Small intestine (tissue), 7 donors: ENCODE results near the gene ZFHX2. TPM values are rescaled to one million over a fixed set of nuclear protein-coding genes. Genes with fewer than 3 reads are reported as not detected.

Experiments used
- DNase-seq, 2 donors: peaks; one replicate each; pipeline versions ENCODE4 v3.0.0 to v3.0.0-alpha.2; 2013
- FAIRE-seq: peaks from 2 replicates; lab custom pipeline; 2012; peaks lifted over from hg19 to GRCh38; lab: Jason Lieb, UNC
- H3K27ac ChIP-seq, 3 donors: one replicate each; pipeline ENCODE4 v1.5.1; 2013; ENCODE audit warnings: low read length in 2 of 3, mild to moderate bottlenecking in 2 of 3, control low read depth in 1 of 3, inconsistent platforms in 1 of 3, low read depth in 1 of 3, moderate library complexity in 1 of 3
- H3K27me3 ChIP-seq, 3 donors: one replicate each; pipeline ENCODE4 v1.6.1; 2013; ENCODE audit warnings: low read length in 3 of 3, inconsistent platforms in 1 of 3; ENCODE audit not compliant: control insufficient read depth in 3 of 3, insufficient read depth in 3 of 3
- H3K36me3 ChIP-seq, 3 donors: one replicate each; pipeline ENCODE4 v1.6.1; 2013; ENCODE audit warnings: low read length in 3 of 3, inconsistent platforms in 1 of 3, low read depth in 1 of 3, mild to moderate bottlenecking in 1 of 3, moderate library complexity in 1 of 3; ENCODE audit not compliant: control insufficient read depth in 3 of 3, insufficient read depth in 2 of 3
- H3K4me1 ChIP-seq, 3 donors: one replicate each; pipeline ENCODE4 v1.6.1; 2013; ENCODE audit warnings: low read length in 2 of 3, inconsistent platforms in 1 of 3, low read depth in 1 of 3, mild to moderate bottlenecking in 1 of 3, moderate library complexity in 1 of 3; ENCODE audit not compliant: control insufficient read depth in 3 of 3, insufficient read depth in 2 of 3
- H3K4me3 ChIP-seq, 3 donors: one replicate each; pipeline ENCODE4 v1.5.1; 2013; ENCODE audit warnings: low read length in 3 of 3, control low read depth in 1 of 3, inconsistent platforms in 1 of 3, low read depth in 1 of 3, mild to moderate bottlenecking in 1 of 3, moderate library complexity in 1 of 3
- H3K9me3 ChIP-seq, 2 donors: one replicate each; pipeline ENCODE4 v1.6.1; 2013; ENCODE audit warnings: low read depth in 1 of 2, low read length in 1 of 2; ENCODE audit not compliant: control insufficient read depth in 2 of 2, insufficient read depth in 1 of 2
- WGBS, 3 donors: extraction: QIAGEN DNeasy Blood & Tissue Kit; methylation state at CpG; one replicate each; pipeline ENCODE4 v1.1.7; 2013; 5-methylcytosine and 5-hydroxymethylcytosine counted together
- polyA plus RNA-seq, 4 donors: library from polyadenylated mRNA; stranded (reverse) in 3 of 4; unstranded in 1 of 4; fragments of 200-250 nt in 3 of 4; fragments of 120-200 nt in 1 of 4; gene quantifications; one replicate each; pipeline versions ENCODE4 v1.2.1 to v1.2.3, GENCODE V29; 2013
- donor health status: healthy with polysubstance abuse.
- donor health status: control.
- donor health status: control.
- donor health status: Bipolar disorder and iron deficiency.
- donor health status: healthy.

The ZFHX2 gene
- polyA plus RNA-seq, 4 donors: 0.55 to 2.2 TPM; not detected in 2

GRCh38 chr14:23536494-23536893 is 15.1 kb downstream of the ZFHX2 start:
- Histone ChIP-seq H3K4me3 (no peak overlapping the region), H3K9me3 (no peaks in the 10 kb centered on the region), H3K4me1 (peaks cover 0 to 3% (median 0%) of the 10 kb centered on the region in 3 donors), H3K36me3 (peaks cover 0 to 30% (median 0%) of the 10 kb centered on the region in 3 donors), H3K27me3 (no peaks in the 10 kb centered on the region), H3K27ac (no peak overlapping the region)
- 89 to 94% (median 91%) methylated on average over 2 of the region's 2 CpGs for WGBS, 3 donors
- FAIRE-seq (no peak), DNase-seq (no peak)

GRCh38 chr14:23535943-23536342 is 15.6 kb downstream of the ZFHX2 start:
- FAIRE-seq (no peak), DNase-seq (no peak)
- WGBS, 3 donors: 83 to 90% (median 84%) methylated on average over 4 of the region's 4 CpGs
- H3K27ac ChIP-seq: no peak overlapping the region
- peaks cover 0 to 34% (median 0%) of the 10 kb centered on the region in 3 donors for H3K36me3 ChIP-seq
- peaks cover 0 to 3% (median 0%) of the 10 kb centered on the region in 3 donors for H3K4me1 ChIP-seq
- H3K4me3 ChIP-seq: no peak overlapping the region
- H3K9me3 ChIP-seq: no peaks in the 10 kb centered on the region
- no peaks in the 10 kb centered on the region for H3K27me3 ChIP-seq

GRCh38 chr14:23533652-23534435 is 17.7 kb downstream of the ZFHX2 start:
- Histone ChIP-seq H3K36me3 (peaks cover 0 to 36% (median 0%) of the 10 kb centered on the region in 3 donors), H3K27ac (no peak overlapping the region), H3K27me3 (no peaks in the 10 kb centered on the region), H3K4me3 (no peak overlapping the region), H3K9me3 (no peaks in the 10 kb centered on the region), H3K4me1 (no peaks in the 10 kb centered on the region)
- DNase-seq (no peak), FAIRE-seq (no peak)
- 92 to 95% (median 94%) methylated on average over 14 to 16 of the region's 16 CpGs for WGBS, 3 donors

- Histone ChIP-seq H3K9me3 (no peaks in the 10 kb centered on the region), H3K4me1 (no peaks in the 10 kb centered on the region), H3K27me3 (no peaks in the 10 kb centered on the region), H3K27ac (no peak overlapping the region), H3K4me3 (no peak overlapping the region), H3K36me3 (peaks cover 0 to 34% (median 0%) of the 10 kb centered on the region in 3 donors)
- no peak for DNase-seq
- no peak for FAIRE-seq
- WGBS, 3 donors: 95 to 97% (median 95%) methylated on average over 7 of the region's 7 CpGs
Observed at GRCh38 chr14:23532658-23533057, 18.9 kb downstream of the ZFHX2 start.

GRCh38 chr14:23531391-23531790 is 20.2 kb downstream of the ZFHX2 start:
- 92 to 93% (median 93%) methylated on average over 11 to 12 of the region's 12 CpGs for WGBS, 3 donors

GRCh38 chr14:23530375-23531055 is 21.1 kb downstream of the ZFHX2 start:
- Histone ChIP-seq H3K4me1 (no peaks in the 10 kb centered on the region), H3K27ac (peak overlapping the region in 1 of 3 donors; percentile 19), H3K9me3 (no peaks in the 10 kb centered on the region), H3K27me3 (no peaks in the 10 kb centered on the region), H3K36me3 (peaks cover 0 to 49% (median 0%) of the 10 kb centered on the region in 3 donors), H3K4me3 (no peak overlapping the region)
- no peak for DNase-seq
- no peak for FAIRE-seq
- 66 to 83% (median 74%) methylated on average over 10 of the region's 10 CpGs for WGBS, 3 donors

More at GRCh38 chr14:23531391-23531790, 20.2 kb downstream of the ZFHX2 start:
- no peak for FAIRE-seq
- H3K27me3 ChIP-seq: no peaks in the 10 kb centered on the region
- no peaks in the 10 kb centered on the region for H3K4me1 ChIP-seq
- no peak for DNase-seq
- H3K4me3 ChIP-seq: no peak overlapping the region
- H3K36me3 ChIP-seq: peaks cover 0 to 43% (median 0%) of the 10 kb centered on the region in 3 donors
- H3K27ac ChIP-seq: no peak overlapping the region
- H3K9me3 ChIP-seq: no peaks in the 10 kb centered on the region

- Histone ChIP-seq H3K27me3 (no peaks in the 10 kb centered on the region), H3K4me3 (no peak overlapping the region), H3K9me3 (no peaks in the 10 kb centered on the region), H3K4me1 (no peaks in the 10 kb centered on the region), H3K27ac (no peak overlapping the region), H3K36me3 (peaks cover 0 to 48% (median 0%) of the 10 kb centered on the region in 3 donors)
- 84 to 95% (median 88%) methylated on average over 3 of the region's 3 CpGs for WGBS, 3 donors
- FAIRE-seq (no peak), DNase-seq (no peak)
Observed at GRCh38 chr14:23529016-23529415, 22.5 kb downstream of the ZFHX2 start.

GRCh38 chr14:23528555-23528954 is 23.0 kb downstream of the ZFHX2 start:
- no peak overlapping the region for H3K4me3 ChIP-seq
- H3K27me3 ChIP-seq: no peaks in the 10 kb centered on the region
- no peaks in the 10 kb centered on the region for H3K9me3 ChIP-seq
- no peak for FAIRE-seq
- WGBS, 3 donors: 63 to 100% (median 84%) methylated on average over 1 of the region's 1 CpG
- H3K4me1 ChIP-seq: no peaks in the 10 kb centered on the region
- H3K36me3 ChIP-seq: peaks cover 0 to 50% (median 0%) of the 10 kb centered on the region in 3 donors
- DNase-seq: no peak
- H3K27ac ChIP-seq: no peak overlapping the region
